SK-N-DZ (cell line): ENCODE data around the gene PACRGL. TPM values are rescaled to one million over a fixed set of nuclear protein-coding genes. Genes with fewer than 3 reads are reported as not detected.

Experiments used
- DNase-seq: peaks from one replicate; pipeline ENCODE4 v3.0.0-alpha.2; 2015; ENCODE audit warnings: low spot score
- polyA plus RNA-seq, 2 experiments: library from polyadenylated mRNA; depleted of rRNA; stranded (reverse); fragments of >200 nt; gene quantifications; 2 replicates each; pipeline ENCODE4 v1.2.3, GENCODE V29; 2014

Gene PACRGL
- polyA plus RNA-seq (2014; cell fraction: cytosol; rRNA removed), result 28.9 and 33.8 TPM in 2 replicates
- polyA plus RNA-seq (2014; cell fraction: nucleus; rRNA removed), result 19.6 and 26.7 TPM in 2 replicates

- peak; percentile 96 for DNase-seq
Observed at GRCh38 chr4:20700007-20700761, at the start of gene PACRGL. TSS of gene PACRGL (plus strand) at chr4:20700458. CDS start at chr4:20704482, 4,024 bp downstream.

- no peak for DNase-seq
Observed at GRCh38 chr4:20652226-20652885, 47.9 kb upstream of the PACRGL start.

- DNase-seq, result no peak
Observed at GRCh38 chr4:20658456-20658855, 41.8 kb upstream of the PACRGL start.

GRCh38 chr4:20662851-20663250 is 37.4 kb upstream of the PACRGL start:
- DNase-seq, result no peak

GRCh38 chr4:20666012-20666860 is 34.0 kb upstream of the PACRGL start:
- DNase-seq, result peak; percentile 79

- no peak for DNase-seq
Observed at GRCh38 chr4:20672262-20672661, 28.0 kb upstream of the PACRGL start.

GRCh38 chr4:20675786-20676185 is 24.5 kb upstream of the PACRGL start:
- DNase-seq, result no peak

GRCh38 chr4:20676501-20677197 is 23.6 kb upstream of the PACRGL start:
- peak; percentile 42 for DNase-seq

- DNase-seq, result no peak
Observed at GRCh38 chr4:20678400-20678799, 21.9 kb upstream of the PACRGL start.

- peak; percentile 73 for DNase-seq
Observed at GRCh38 chr4:20679951-20680350, 20.3 kb upstream of the PACRGL start.

- DNase-seq, result no peak
Observed at GRCh38 chr4:20680736-20681135, 19.5 kb upstream of the PACRGL start.

- DNase-seq, result no peak
Observed at GRCh38 chr4:20681271-20681670, 19.0 kb upstream of the PACRGL start.

GRCh38 chr4:20682853-20683252 is 17.4 kb upstream of the PACRGL start:
- DNase-seq, result no peak

GRCh38 chr4:20683766-20684165 is 16.5 kb upstream of the PACRGL start:
- no peak for DNase-seq

- peak; percentile 57 for DNase-seq
Observed at GRCh38 chr4:20684852-20685763, 15.2 kb upstream of the PACRGL start.

GRCh38 chr4:20687864-20688263 is 12.4 kb upstream of the PACRGL start:
- no peak for DNase-seq

GRCh38 chr4:20696815-20697214 is 3.4 kb upstream of the PACRGL start:
- DNase-seq, result no peak

- DNase-seq, result no peak
Observed at GRCh38 chr4:20698382-20698781, 1.9 kb upstream of the PACRGL start.

- DNase-seq, result no peak
Observed at GRCh38 chr4:20698820-20699219, 1.4 kb upstream of the PACRGL start.

- peak; percentile 99 for DNase-seq
Observed at GRCh38 chr4:20711335-20711734, 11.1 kb downstream of the PACRGL start.
